ENCODE measurements around the gene ZDHHC3. TPM values are rescaled to one million over a fixed set of nuclear protein-coding genes. Genes with fewer than 3 reads are reported as not detected.

The ZDHHC3 gene
- total RNA-seq (2022; extraction: Qiagen RNA extraction; ENCODE audit: low read depth) = 34.0 to 39.4 TPM (median 38.1 TPM) in 5 replicates

GRCh38 chr3:44976002-44976815, at the start of gene ZDHHC3, which contains the start of gene EXOSC7:
Gene ZDHHC3 (minus strand): TSS chr3:44976174. CDS start chr3:44959436, 16,738 bp downstream.
Gene EXOSC7 (plus strand): TSS chr3:44976244. CDS start chr3:44976278, 34 bp downstream.

Other genes starting within 250 kb of the ZDHHC3 start
- gene ZNF501, start 246.5 kb downstream of the ZDHHC3 start, total RNA-seq (2022; extraction: Qiagen RNA extraction; ENCODE audit: low read depth) = not detected in 5 replicates
- gene KIAA1143, start 214.6 kb downstream of the ZDHHC3 start, total RNA-seq (2022; extraction: Qiagen RNA extraction; ENCODE audit: low read depth) = 9.0 to 19.0 TPM (median 16.4 TPM) in 5 replicates
- 8.6 to 10.2 TPM (median 9.1 TPM) in 5 replicates for gene KIF15, start 214.4 kb downstream of the ZDHHC3 start, total RNA-seq (2022; extraction: Qiagen RNA extraction; ENCODE audit: low read depth)
- 7.3 to 10.1 TPM (median 9.7 TPM) in 5 replicates for gene TMEM42, start 114.3 kb downstream of the ZDHHC3 start, total RNA-seq (2022; extraction: Qiagen RNA extraction; ENCODE audit: low read depth)
- 0.05 to 0.09 TPM (median 0.07 TPM) in 3 of 5 replicates, not detected in the others for gene TGM4, start 101.6 kb downstream of the ZDHHC3 start, total RNA-seq (2022; extraction: Qiagen RNA extraction; ENCODE audit: low read depth)
- 39.4 to 50.6 TPM (median 45.6 TPM) in 5 replicates for gene EXOSC7, start 70 bp upstream of the ZDHHC3 start, total RNA-seq (2022; extraction: Qiagen RNA extraction; ENCODE audit: low read depth)
- gene CLEC3B, start 50.1 kb upstream of the ZDHHC3 start, total RNA-seq (2022; extraction: Qiagen RNA extraction; ENCODE audit: low read depth) = 0.10 TPM in 1 of 5 replicates, not detected in the others
- 15.3 to 20.0 TPM (median 17.6 TPM) in 5 replicates for gene CDCP1, start 170.2 kb upstream of the ZDHHC3 start, total RNA-seq (2022; extraction: Qiagen RNA extraction; ENCODE audit: low read depth)